Suprapubic skin (tissue), 3 donors: Measurements from ENCODE around the gene TSC22D3.

Experiments
- EP300 ChIP-seq: sonication (generic); formaldehyde crosslinking; IDR thresholded peaks from one replicate; pipeline ENCODE4 v1.6.1; 2017; ENCODE audit warnings: antibody characterized with exemption
- TF ChIP-seq, protein P1 (sequence below), 2 donors: fragments of 200-600 bp in 1 of 2; fragments of 450-650 bp in 1 of 2; sonication (generic) in 1 of 2; IDR thresholded peaks; one replicate each; pipeline ENCODE4 v1.5.1; 2016 to 2019; ENCODE audit warnings: antibody characterized with exemption in 2 of 2, mild to moderate bottlenecking in 1 of 2, moderate library complexity in 1 of 2

DNA sequence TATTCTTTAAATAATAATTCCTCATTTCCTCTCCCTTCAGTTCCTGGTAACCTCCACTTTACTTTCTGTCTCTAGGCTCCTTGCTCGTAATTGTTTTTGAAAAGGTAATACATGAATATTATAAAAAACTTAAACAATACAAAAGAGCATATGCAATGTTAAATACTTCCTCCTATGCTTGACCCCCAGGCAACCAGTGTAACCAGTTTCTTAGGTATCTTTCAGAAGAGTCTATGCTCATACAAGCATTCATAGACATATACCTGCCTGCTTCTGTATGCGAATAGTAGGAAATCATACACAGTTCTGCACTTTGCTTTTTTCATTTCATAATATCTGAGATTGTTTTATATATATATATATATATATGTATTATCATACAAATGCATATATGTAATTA is 47.5 kb upstream of the TSC22D3 start:
- TF ChIP-seq, protein P1, sequence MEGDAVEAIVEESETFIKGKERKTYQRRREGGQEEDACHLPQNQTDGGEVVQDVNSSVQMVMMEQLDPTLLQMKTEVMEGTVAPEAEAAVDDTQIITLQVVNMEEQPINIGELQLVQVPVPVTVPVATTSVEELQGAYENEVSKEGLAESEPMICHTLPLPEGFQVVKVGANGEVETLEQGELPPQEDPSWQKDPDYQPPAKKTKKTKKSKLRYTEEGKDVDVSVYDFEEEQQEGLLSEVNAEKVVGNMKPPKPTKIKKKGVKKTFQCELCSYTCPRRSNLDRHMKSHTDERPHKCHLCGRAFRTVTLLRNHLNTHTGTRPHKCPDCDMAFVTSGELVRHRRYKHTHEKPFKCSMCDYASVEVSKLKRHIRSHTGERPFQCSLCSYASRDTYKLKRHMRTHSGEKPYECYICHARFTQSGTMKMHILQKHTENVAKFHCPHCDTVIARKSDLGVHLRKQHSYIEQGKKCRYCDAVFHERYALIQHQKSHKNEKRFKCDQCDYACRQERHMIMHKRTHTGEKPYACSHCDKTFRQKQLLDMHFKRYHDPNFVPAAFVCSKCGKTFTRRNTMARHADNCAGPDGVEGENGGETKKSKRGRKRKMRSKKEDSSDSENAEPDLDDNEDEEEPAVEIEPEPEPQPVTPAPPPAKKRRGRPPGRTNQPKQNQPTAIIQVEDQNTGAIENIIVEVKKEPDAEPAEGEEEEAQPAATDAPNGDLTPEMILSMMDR (IDR thresholded peaks at IDR 0.05), result no peak
- TF ChIP-seq EP300, result no peak
